GM12878 (cell line): Measurements from ENCODE around the gene GPR62. TPM values are rescaled to one million over a fixed set of nuclear protein-coding genes. Genes with fewer than 3 reads are reported as not detected.
A peak's percentile ranks its signal among the peaks of the same experiment; 100 is the strongest.

ENCODE experiments used
- ATAC-seq: fragments of 200-7000 bp; cut with Tn5 transposase; 3 replicates; pipeline ENCODE4 v1.9.1; 2020; ENCODE audit warnings: mild to moderate bottlenecking, moderate library complexity
- BruUV-seq: library from RNA; stranded (reverse); fragments of 400-500 nt; replicated peaks from 2 replicates; lab custom pipeline; 2021; lab: Mats Ljungman, UMichigan
- CTCF ChIA-PET: fragments of 300-600 bp; sonication (Branson Sonifier 250); formaldehyde crosslinking; extraction: SDS; loops from one replicate; lab custom pipeline; 2021; ENCODE audit warnings: inconsistent platforms; lab: Yijun Ruan, JAX
- POLR2A ChIA-PET: fragments of 350-600 bp; formaldehyde crosslinking; extraction: SDS; loops from one replicate; lab custom pipeline; 2021; ENCODE audit warnings: inconsistent platforms; lab: Charles Lee
- RAD21 ChIA-PET: fragments of 300-600 bp; sonication (Branson Sonifier 250); formaldehyde crosslinking; loops from one replicate; lab custom pipeline; 2023; ENCODE audit warnings: antibody characterized with exemption; ENCODE audit not compliant: unreplicated experiment; lab: Charles Lee
- SMC1A ChIA-PET: fragments of 300-600 bp; sonication (Branson Sonifier 250); formaldehyde crosslinking; loops from one replicate; lab custom pipeline; 2023; ENCODE audit not compliant: unreplicated experiment, uncharacterized antibody; lab: Charles Lee
- DNase-seq: peaks from one replicate; pipeline ENCODE4 v3.0.0-alpha.2; 2011; ENCODE audit warnings: low read depth, low spot score
- FAIRE-seq: peaks from 3 replicates; lab custom pipeline; 2011; peaks lifted over from hg19 to GRCh38; lab: Jason Lieb, UNC
- H2AFZ ChIP-seq: 2 replicates; pipeline ENCODE4 v1.6.0; 2011; ENCODE audit warnings: low read depth, low read length, control low read depth; ENCODE audit not compliant: control insufficient read depth
- H3K27ac ChIP-seq: 2 replicates; pipeline ENCODE4 v1.5.1; 2011; ENCODE audit warnings: control low read depth; ENCODE audit not compliant: control insufficient read depth, insufficient read depth
- H3K27me3 ChIP-seq, 2 experiments: replicated peaks in 1 of 2; 2 replicates each; pipeline versions ENCODE4 v1.6.0 to v1.6.1; 2011; ENCODE audit warnings: low read length in 1 of 2; ENCODE audit not compliant: control insufficient read depth in 2 of 2, insufficient read depth in 2 of 2
- H3K36me3 ChIP-seq, 2 experiments: 2 replicates each; pipeline ENCODE4 v1.5.1; 2011; ENCODE audit warnings: low read length in 1 of 2; ENCODE audit not compliant: control insufficient read depth in 2 of 2, insufficient read depth in 2 of 2
- H3K4me1 ChIP-seq: 2 replicates; pipeline ENCODE4 v1.6.1; 2011; ENCODE audit warnings: mild to moderate bottlenecking, low read length, moderate library complexity, mixed read lengths; ENCODE audit not compliant: control insufficient read depth, insufficient read depth
- H3K4me2 ChIP-seq: 2 replicates; pipeline ENCODE4 v1.6.0; 2011; ENCODE audit warnings: control low read depth; ENCODE audit not compliant: control insufficient read depth, insufficient read depth
- H3K4me3 ChIP-seq: fragments of 200-600 bp; sonication (generic); 2 replicates; pipeline ENCODE4 v1.5.1; 2016
- H3K79me2 ChIP-seq: 2 replicates; pipeline ENCODE4 v1.6.0; 2011; ENCODE audit warnings: low read length; ENCODE audit not compliant: control insufficient read depth, insufficient read depth
- H3K9ac ChIP-seq: 2 replicates; pipeline ENCODE4 v1.8.0; 2011; ENCODE audit warnings: low read length, control low read depth, mixed read lengths; ENCODE audit not compliant: control insufficient read depth, insufficient read depth
- H3K9me3 ChIP-seq: replicated peaks from 3 replicates; pipeline ENCODE4 v1.5.1; 2011; ENCODE audit warnings: mild to moderate bottlenecking, low read length; ENCODE audit not compliant: control insufficient read depth, insufficient read depth
- H4K20me1 ChIP-seq: 2 replicates; pipeline ENCODE4 v1.6.0; 2011; ENCODE audit not compliant: control insufficient read depth, insufficient read depth
- BACH1 ChIP-seq: fragments of 450-650 bp; IDR thresholded peaks from 2 replicates; pipeline ENCODE4 v1.6.1; 2017; ENCODE audit warnings: mild to moderate bottlenecking, borderline replicate concordance
- BHLHE40 ChIP-seq, 2 experiments: fragments of 450-650 bp in 1 of 2; IDR thresholded peaks; 2 replicates each; pipeline ENCODE4 v1.6.1; 2011 to 2017; ENCODE audit warnings: low read depth in 2 of 2, borderline replicate concordance in 1 of 2, improper control_type of control experiment in 1 of 2, low read length in 1 of 2, mild to moderate bottlenecking in 1 of 2
- CBX3 ChIP-seq: fragments of 200-600 bp; sonication (generic); IDR thresholded peaks from 2 replicates; pipeline ENCODE4 v1.6.1; 2016; ENCODE audit warnings: low read depth, borderline replicate concordance
- CEBPZ ChIP-seq: fragments of 150-350 bp; IDR thresholded peaks from 2 replicates; pipeline ENCODE4 v1.6.1; 2016; ENCODE audit warnings: low read depth, low read length
- HDAC6 ChIP-seq: fragments of 200-600 bp; sonication (generic); IDR thresholded peaks from one replicate; pipeline ENCODE4 v1.8.0; 2017; ENCODE audit warnings: antibody characterized with exemption; ENCODE audit not compliant: unreplicated experiment
- IKZF1 ChIP-seq: fragments of 450-650 bp; conservative IDR thresholded peaks from 2 replicates; pipeline ENCODE4 v1.6.1; 2017; ENCODE audit warnings: antibody characterized with exemption, mild to moderate bottlenecking
- LARP7 ChIP-seq: fragments of 450-650 bp; IDR thresholded peaks from 2 replicates; pipeline ENCODE4 v1.6.1; 2017; ENCODE audit warnings: mild to moderate bottlenecking
- NFYA ChIP-seq: IDR thresholded peaks from 2 replicates; pipeline ENCODE4 v1.6.1; 2011; ENCODE audit warnings: low read depth, mild to moderate bottlenecking, low read length, improper control_type of control experiment, borderline replicate concordance
- NR2C1 ChIP-seq: fragments of 450-650 bp; IDR thresholded peaks from 2 replicates; pipeline ENCODE4 v1.6.1; 2017; ENCODE audit warnings: antibody characterized with exemption, mild to moderate bottlenecking, moderate library complexity
- PBX3 ChIP-seq: IDR thresholded peaks from 2 replicates; pipeline ENCODE4 v1.6.1; 2011; ENCODE audit warnings: mild to moderate bottlenecking, low read depth, low read length, moderate library complexity; ENCODE audit not compliant: insufficient replicate concordance
- POLR2A ChIP-seq: IDR thresholded peaks from 2 replicates; pipeline ENCODE4 v1.6.1; 2011; ENCODE audit warnings: low read depth, mild to moderate bottlenecking, low read length
- RUNX3 ChIP-seq: IDR thresholded peaks from 2 replicates; pipeline ENCODE4 v1.6.1; 2012; ENCODE audit warnings: low read length, inconsistent platforms
- ZNF622 ChIP-seq: fragments of 450-650 bp; IDR thresholded peaks from 2 replicates; pipeline ENCODE4 v1.6.1; 2017; ENCODE audit warnings: mild to moderate bottlenecking, inconsistent platforms
- ZSCAN29 ChIP-seq: fragments of 450-650 bp; IDR thresholded peaks from 2 replicates; pipeline ENCODE4 v1.6.1; 2017; ENCODE audit warnings: mild to moderate bottlenecking, moderate library complexity
- whole genome bisulfite sequencing: methylation state at CpG from one replicate; pipeline ENCODE4 v1.1.6; 2016; ENCODE audit warnings: low lambda C conversion rate; ENCODE audit not compliant: insufficient replicate concordance, insufficient coverage; ENCODE audit errors: missing lambda C conversion rate; 5-methylcytosine and 5-hydroxymethylcytosine counted together
- in situ Hi-C: fragments of 300-500 bp; cut with MboI; formaldehyde crosslinking; loops from 9 replicates; pipeline ENCODE4 v1.14.3; 2018; ENCODE audit warnings: mixed read lengths
- intact Hi-C: fragments of 100-400 bp; cut with micrococcal nuclease; formaldehyde crosslinking; loops from one replicate; pipeline ENCODE4 v1.14.2; 2022; ENCODE audit not compliant: unreplicated experiment
- polyA plus RNA-seq, 11 experiments: library from polyadenylated mRNA; depleted of rRNA in 4 of 11; unstranded in 6 of 11; stranded (reverse) in 5 of 11; fragments of >200 nt; fragmentation: Nextera tagmentation in 4 of 11; fragmentation: Illumina TruSeq in 1 of 11; extraction: Ambion mirVana in 4 of 11; extraction: Trizol in 1 of 11; gene quantifications; 1 replicate in 1 of 11; 2 replicates in 10 of 11; pipeline versions ENCODE4 v1.2.1 to v1.2.3, GENCODE V29; 2011 to 2016; ENCODE audit warnings: inconsistent platforms in 2 of 11, missing spikeins in 2 of 11, low read depth in 1 of 11
- total RNA-seq, 4 experiments: library from RNA; depleted of rRNA in 3 of 4; stranded (reverse); fragments of >200 nt in 3 of 4; fragmentation: Illumina TruSeq in 1 of 4; extraction: Trizol in 1 of 4; gene quantifications; 2 replicates each; pipeline versions ENCODE4 v1.2.1 to v1.2.3, GENCODE V29; 2013 to 2021

GPR62 gene
- total and polyA plus RNA-seq, 10 of the 15 experiments (the other 5 are each of a cell fraction or from before 2014, with no cell fraction given): not detected

GRCh38 chr3:51967384-51968169, 12.4 kb downstream of the GPR62 start, which contains the start of gene PCBP4:
PCBP4 (minus strand) TSS chr3:51967454; CDS start chr3:51961240, 6,214 bp downstream.
- H3K36me3 ChIP-seq: no peaks in the 10 kb centered on the region
- no peak for DNase-seq
- POLR2A ChIA-PET: interaction anchor here (0.7 to 1.0 kb wide), 3 partner anchors 19 to 69 kb away, joined by 3 to 5 read pairs (median 3); no protein-coding TSS in a partner anchor
- H3K4me3 ChIP-seq: peak within 1 kb of the TSS; percentile 82
- no TSS peak for BruUV-seq
- peaks cover 6% of the 10 kb centered on the region; the same call in 1 of the 2 replicates for H3K4me1 ChIP-seq
- intact Hi-C loops (no loop called here), in situ Hi-C loops (no loop called here)
- peak within 1 kb of the TSS; percentile 61; the same call in 1 of the 2 replicates for H3K9ac ChIP-seq
- H2AFZ ChIP-seq: peak within 1 kb of the TSS; percentile 42
- FAIRE-seq: no peak
- H4K20me1 ChIP-seq: no peaks in the 10 kb centered on the region
- RAD21 ChIA-PET: interaction anchor here (0.9 to 2.1 kb wide), 2 partner anchors 15 to 25 kb away, joined by 4 to 10 read pairs; partner anchors contain the start of genes ACY1 and PARP3
- no peaks in the 10 kb centered on the region for H3K79me2 ChIP-seq
- peak within 1 kb of the TSS; percentile 85 for H3K4me2 ChIP-seq
- CTCF ChIA-PET: interaction anchor here (0.6 to 1.4 kb wide), 3 partner anchors 15 to 26 kb away, joined by 3 to 4 read pairs (median 4); partner anchors contain the start of genes ACY1, PARP3 and RRP9
- peak; percentile 68 for ATAC-seq
- TF ChIP-seq CBX3 (no peak), IKZF1 (no peak), PBX3 (no peak), LARP7 (no peak), NR2C1 (no peak), ZSCAN29 (no peak), RUNX3 (no peak), HDAC6 (peak; percentile 60), BACH1 (0 out of 2 replicates have a peak, but pooled peaks have one; percentile 22), NFYA (no peak), BHLHE40 (IDR thresholded peaks at IDR 0.05; ENCODE audit: borderline replicate concordance in 1 of 2, low read depth in 2 of 2, low read length in 1 of 2) (no peak), POLR2A (peak; percentile 52), CEBPZ (no peak), ZNF622 (no peak)
- SMC1A ChIA-PET: interaction anchor here (0.6 kb wide), 1 partner anchor 285 kb away, joined by 3 read pairs; no protein-coding TSS in a partner anchor
- H3K9me3 ChIP-seq: no peaks in the 10 kb centered on the region
- under 1% methylated on average over 21 of the region's 90 CpGs for WGBS
- H3K27ac ChIP-seq: no peak within 1 kb of the TSS
- no peaks in the 10 kb centered on the region; a peak in 1 of 4 replicates for H3K27me3 ChIP-seq
